NCI-H2029 treated with DMSO at 0.1 percent for 48 hours (cell line): ENCODE results near the gene ST7L.

Source experiments
- DNase-seq: peaks from one replicate; lab custom pipeline; 2025; lab: John Stamatoyannopoulos, UW

ST7L gene

DNA sequence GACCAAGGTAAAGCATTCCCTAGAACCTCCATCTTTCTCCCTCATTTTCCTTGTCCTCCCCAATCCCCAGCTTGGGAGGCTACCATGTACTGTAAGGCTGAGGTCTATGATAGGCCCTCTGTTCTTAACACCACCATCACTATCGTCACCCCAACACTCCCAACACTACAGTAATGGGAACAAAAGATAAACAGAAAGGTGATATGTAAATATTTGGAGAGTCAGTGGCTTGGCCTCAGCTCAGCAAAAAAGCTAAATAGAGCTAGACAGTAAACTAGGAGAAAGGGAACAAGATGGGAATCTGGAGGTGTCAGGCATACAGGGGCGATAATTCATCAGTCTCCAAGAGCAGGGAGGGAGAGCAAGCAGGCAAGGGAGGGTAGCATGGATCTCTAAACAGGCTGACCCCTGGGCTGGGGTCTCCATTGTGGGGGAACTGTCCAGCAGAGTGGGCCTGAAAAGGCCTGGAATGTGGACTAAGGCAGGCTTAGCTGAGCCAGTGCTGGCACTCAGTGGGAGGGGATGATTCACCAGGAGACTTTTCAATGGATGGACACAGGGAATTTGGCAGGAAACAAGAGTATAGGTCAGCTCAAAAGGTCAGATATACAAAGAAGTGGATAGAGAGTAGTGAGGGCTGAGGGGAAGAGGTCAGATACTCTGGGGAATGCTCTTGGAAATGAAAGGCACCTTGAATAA is 103.5 kb downstream of the ST7L start:
- DNase-seq = no peak

GRCh38 chr1:112514901-112515300 is 104.0 kb downstream of the ST7L start:
- no peak for DNase-seq

GRCh38 chr1:112513112-112513870 is 105.7 kb downstream of the ST7L start:
- DNase-seq = no peak

DNA sequence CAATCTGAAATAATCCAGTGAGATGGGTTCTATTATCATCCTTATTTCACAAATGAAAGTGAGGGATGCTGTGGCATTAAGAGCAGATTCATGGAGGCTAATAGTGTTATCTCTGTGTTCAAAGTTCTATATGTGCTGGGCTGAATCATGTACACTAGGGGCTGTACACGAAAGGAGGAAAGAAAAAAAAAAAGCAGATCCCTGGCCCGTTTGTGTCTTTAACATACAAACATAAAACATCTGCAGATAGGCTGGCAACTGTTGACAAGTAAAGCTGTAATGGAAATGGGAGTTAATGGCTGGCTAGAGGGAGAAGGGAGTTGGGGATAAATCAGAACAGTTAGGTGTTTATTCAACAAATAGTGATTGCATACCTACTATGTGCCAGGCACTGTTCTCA is 107.0 kb downstream of the ST7L start:
- no peak for DNase-seq

DNA sequence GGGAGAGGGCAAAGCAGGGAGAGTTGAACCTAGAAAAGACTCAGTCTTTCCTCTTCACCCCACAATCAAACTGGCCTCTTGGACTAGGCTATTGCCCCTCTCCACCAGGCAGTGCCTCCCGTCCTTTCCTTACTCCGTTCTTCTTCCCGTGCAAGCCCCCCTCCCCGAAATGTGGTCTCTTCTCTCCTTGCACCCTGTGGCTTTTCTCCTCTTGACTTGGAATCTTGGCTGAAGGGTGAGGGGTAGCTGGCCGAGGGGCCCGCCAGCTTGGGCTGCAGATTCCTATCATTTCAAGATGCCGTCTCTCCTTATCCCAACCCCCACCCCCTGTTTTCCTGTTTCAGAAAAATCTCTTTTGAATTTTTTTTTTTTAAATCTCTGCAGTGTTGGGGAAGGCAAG is 108.6 kb downstream of the ST7L start:
- DNase-seq = no peak

DNA sequence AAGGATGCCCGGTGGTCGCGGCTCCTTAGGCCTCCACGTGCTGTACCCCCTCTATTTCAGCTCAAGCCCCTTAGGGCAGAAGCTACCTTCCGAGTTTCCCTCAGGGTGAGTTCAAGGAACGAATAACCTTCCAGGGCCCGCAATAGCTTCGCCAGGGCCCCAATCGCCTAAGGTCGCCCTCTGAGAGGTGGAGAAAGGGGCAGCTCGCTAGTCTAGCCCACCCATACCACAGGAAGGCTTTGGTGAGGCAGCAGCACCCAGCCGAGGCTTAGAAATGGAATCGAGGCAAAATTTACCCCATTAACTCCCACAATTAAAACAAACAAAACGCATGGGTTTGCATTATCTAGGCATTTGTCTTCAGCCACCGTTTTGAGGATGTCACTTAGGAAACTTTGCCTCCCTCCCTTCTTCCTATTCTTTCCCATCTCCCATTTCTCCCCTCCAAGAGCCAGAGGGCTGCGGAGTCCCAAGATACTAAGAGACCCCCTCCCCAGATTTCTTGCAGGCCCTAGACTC is 109.2 kb downstream of the ST7L start:
- DNase-seq = no peak

DNA sequence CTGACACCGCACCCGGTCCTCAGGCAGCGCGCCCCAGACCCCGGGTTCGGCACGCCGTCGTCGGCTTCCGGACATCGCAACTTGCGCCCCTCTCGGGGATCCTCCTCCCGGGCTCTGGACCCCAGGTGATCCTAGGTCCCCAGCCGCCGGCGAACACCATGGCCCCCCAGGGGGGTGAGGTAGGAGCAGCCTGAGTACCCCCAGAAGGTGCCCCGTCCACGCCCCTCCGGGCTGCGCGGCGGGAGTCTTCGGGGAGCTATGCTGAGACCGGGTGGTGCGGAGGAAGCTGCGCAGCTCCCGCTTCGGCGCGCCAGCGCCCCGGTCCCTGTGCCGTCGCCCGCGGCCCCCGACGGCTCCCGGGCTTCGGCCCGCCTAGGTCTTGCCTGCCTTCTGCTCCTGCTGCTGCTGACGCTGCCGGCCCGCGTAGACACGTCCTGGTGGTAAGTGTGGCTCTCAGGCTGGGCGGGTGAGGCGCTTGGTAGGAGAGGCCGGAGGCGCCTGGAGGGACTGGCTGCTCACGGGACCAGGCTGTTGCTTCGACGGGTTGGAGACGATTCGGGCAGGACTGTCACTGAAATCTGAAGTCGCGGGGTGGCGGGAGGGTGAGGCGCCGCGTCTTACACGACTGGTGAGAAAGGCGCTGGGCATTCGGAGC is 109.8 kb downstream of the ST7L start:
- no peak for DNase-seq

- no peak for DNase-seq
These were observed 110.5 kb downstream of the ST7L start, which contains the start of gene WNT2B for GRCh38 chr1:112508278-112509004. Gene WNT2B, plus strand, starts transcription at chr1:112508965. Its CDS starts 298 bp downstream, at chr1:112509263.

DNA sequence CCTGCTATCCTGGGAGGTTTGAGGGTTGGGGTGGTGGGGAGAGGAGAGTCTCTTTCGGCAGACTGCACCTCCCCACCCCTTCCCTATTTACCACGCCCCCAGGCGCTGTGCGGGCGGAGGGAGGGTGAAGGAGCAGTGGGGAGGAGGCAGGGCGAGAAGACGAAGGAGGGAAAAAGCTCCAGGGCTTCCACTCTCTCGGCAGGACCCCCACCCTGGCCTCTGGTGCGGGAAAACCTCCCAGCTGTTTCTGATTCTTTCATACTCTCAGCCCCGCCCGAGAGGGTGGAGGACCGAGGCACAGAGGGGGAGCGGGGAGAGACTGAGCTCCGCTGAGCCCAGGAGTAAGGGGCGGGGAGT is 111.0 kb downstream of the ST7L start:
- DNase-seq = no peak

DNA sequence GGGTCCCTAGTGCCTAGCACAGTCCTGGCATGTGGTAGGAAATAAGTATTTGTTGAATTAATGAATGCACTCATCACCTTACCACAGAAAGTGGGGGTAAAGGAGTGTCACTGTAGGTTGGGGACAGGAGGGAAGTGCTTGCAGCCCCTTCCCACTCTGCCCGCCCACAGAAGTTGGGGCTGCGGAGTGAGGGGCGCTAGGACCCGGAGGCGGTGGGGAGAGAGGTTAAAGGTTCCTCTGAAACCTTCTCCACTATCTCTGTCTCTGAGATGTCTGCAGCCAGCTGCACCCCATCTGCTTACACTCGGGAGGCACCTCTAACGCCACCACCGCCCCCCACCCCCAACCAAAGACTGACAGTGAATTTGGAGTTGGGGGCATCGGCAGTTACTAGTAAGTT is 111.6 kb downstream of the ST7L start:
- no peak for DNase-seq

- DNase-seq = no peak
These were observed 112.2 kb downstream of the ST7L start for GRCh38 chr1:112506731-112507130.

- DNase-seq = no peak
These were observed 112.6 kb downstream of the ST7L start for GRCh38 chr1:112506306-112506705.

GRCh38 chr1:112505878-112506277 is 113.1 kb downstream of the ST7L start:
- no peak for DNase-seq

DNA sequence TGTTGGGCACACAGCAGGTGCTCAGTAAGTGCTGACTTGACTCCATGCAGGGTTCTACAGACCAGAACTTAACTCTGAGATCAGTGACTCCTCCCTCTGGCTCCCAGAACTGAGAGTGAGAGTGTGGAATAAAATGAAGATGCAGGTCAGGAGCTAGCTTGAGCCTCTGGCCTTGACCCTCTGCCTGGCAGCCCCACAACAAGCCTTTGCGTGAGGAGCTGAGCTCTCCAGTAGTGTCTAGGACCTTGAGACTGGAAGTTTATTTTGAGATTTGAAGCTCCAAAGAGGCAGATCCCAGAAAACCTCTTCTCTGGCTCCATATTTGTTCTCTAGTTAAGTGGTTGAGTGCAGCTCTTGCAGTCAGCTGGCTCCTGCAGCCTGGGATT is 113.5 kb downstream of the ST7L start:
- DNase-seq = no peak

DNA sequence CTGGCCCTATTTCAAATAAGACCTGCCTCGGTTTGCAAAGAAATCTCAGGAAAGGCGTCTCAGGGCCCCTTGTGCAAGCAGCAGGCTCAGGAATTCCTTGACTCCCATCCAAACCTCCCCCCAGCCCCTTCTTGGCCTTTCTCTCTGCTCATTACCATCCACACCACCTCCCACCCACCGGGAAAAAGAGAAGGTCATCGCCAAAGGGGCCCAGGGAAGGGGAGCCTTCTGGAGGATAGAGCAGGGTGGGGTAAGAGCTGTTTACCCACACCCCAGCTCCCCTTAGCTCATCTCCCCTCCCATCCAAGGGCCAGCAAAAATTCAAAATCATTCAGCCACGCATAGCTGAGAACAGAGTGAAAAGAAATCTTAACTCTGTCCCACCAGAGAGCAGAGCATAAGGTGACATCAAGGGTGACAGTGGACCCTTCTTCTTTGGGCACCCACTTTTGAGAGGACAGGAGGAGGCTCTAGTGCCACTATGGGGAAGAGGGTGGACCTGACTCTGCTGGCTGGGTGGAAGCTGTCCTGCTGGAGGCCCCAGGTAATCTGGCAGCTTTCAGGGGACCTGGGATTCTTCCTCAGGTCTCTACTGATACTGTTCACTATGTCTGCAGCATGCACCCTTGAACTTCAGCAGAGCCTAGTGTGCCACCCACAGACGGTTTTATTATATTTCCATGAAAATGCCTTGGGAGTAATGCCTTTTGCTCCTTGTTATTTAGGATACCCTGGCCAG is 114.1 kb downstream of the ST7L start:
- DNase-seq = no peak

- no peak for DNase-seq
These were observed 114.8 kb downstream of the ST7L start for GRCh38 chr1:112504001-112504660.

GRCh38 chr1:112502826-112503225 is 116.1 kb downstream of the ST7L start:
- no peak for DNase-seq

GRCh38 chr1:112501810-112502641 is 116.9 kb downstream of the ST7L start:
- DNase-seq = no peak

GRCh38 chr1:112496290-112496689 is 122.7 kb downstream of the ST7L start:
- no peak for DNase-seq

DNA sequence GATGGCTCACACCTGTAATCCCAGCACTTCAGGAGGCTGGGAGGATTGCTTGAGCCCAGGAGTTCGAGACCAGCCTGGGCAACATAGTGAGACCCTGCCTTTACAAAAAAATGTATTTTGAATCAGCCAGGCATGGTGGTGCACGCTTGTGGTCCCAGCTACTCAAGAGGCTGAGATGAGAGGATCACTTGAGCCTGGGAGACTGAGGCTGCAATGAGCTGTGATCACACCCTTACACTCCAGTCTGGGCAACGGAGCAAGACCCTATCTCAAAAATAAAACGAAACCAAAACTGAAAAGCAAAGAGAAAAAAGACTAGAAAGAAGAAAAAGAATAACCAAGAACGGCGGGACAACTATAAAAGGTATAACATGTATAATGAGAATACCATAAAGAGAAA is 125.6 kb downstream of the ST7L start:
- no peak for DNase-seq
